IMR-90 (cell line): ENCODE results near the gene RAD51B. TPM values are rescaled to one million over a fixed set of nuclear protein-coding genes. Genes with fewer than 3 reads are reported as not detected.

Experiments used
- ATAC-seq: fragments of 200-7000 bp; cut with Tn5 transposase; 2 replicates; pipeline ENCODE4 v1.9.1; 2020; ENCODE audit warnings: low read depth, mild to moderate bottlenecking, moderate library complexity
- BruUV-seq: library from RNA; stranded (reverse); fragments of 400-500 nt; replicated peaks from 2 replicates; lab custom pipeline; 2021; lab: Mats Ljungman, UMichigan
- CTCF ChIA-PET: fragments of 300-600 bp; formaldehyde crosslinking; extraction: SDS; loops from one replicate; lab custom pipeline; 2021; ENCODE audit warnings: antibody characterized with exemption; lab: Yijun Ruan, JAX
- POLR2A ChIA-PET: fragments of 300-600 bp; sonication (Branson Sonifier 250); formaldehyde crosslinking; loops from one replicate; lab custom pipeline; 2022; ENCODE audit warnings: antibody characterized with exemption; ENCODE audit not compliant: unreplicated experiment; lab: Charles Lee
- DNase-seq: peaks from one replicate; pipeline ENCODE4 v3.0.0; 2013
- H2AFZ ChIP-seq: replicated peaks from 2 replicates; pipeline ENCODE3; 2013; ENCODE audit warnings: low read length, mild to moderate bottlenecking; ENCODE audit not compliant: poor library complexity
- H2AK5ac ChIP-seq: 2 replicates; pipeline ENCODE4 v1.6.1; 2013; ENCODE audit warnings: low read depth, low read length, inconsistent platforms
- H2AK9ac ChIP-seq: replicated peaks from 2 replicates; pipeline ENCODE3; 2013; ENCODE audit warnings: mild to moderate bottlenecking, low read depth, low read length, moderate library complexity; ENCODE audit not compliant: poor library complexity
- H2BK120ac ChIP-seq: 2 replicates; pipeline ENCODE4 v1.6.1; 2013; ENCODE audit warnings: low read depth, low read length, inconsistent platforms
- H2BK15ac ChIP-seq: 3 replicates; pipeline ENCODE4 v1.6.1; 2013; ENCODE audit warnings: low read depth, low read length, inconsistent platforms
- H2BK20ac ChIP-seq: 2 replicates; pipeline ENCODE4 v1.6.1; 2013; ENCODE audit warnings: low read depth, mild to moderate bottlenecking, inconsistent platforms, low read length, moderate library complexity
- H2BK5ac ChIP-seq: 2 replicates; pipeline ENCODE4 v1.6.1; 2013; ENCODE audit warnings: mild to moderate bottlenecking, low read depth, low read length, inconsistent platforms; ENCODE audit not compliant: poor library complexity, severe bottlenecking
- H3K14ac ChIP-seq: replicated peaks from 2 replicates; pipeline ENCODE4 v1.6.1; 2013; ENCODE audit warnings: low read depth, low read length, inconsistent platforms
- H3K18ac ChIP-seq: 2 replicates; pipeline ENCODE4 v1.6.1; 2013; ENCODE audit warnings: low read depth, low read length, control low read depth
- H3K23ac ChIP-seq: 2 replicates; pipeline ENCODE4 v1.6.1; 2013; ENCODE audit warnings: low read depth, low read length, inconsistent platforms
- H3K27ac ChIP-seq: 2 replicates; pipeline ENCODE4 v1.5.1; 2013; ENCODE audit warnings: mild to moderate bottlenecking, control low read depth, low read length; ENCODE audit not compliant: insufficient read depth
- H3K27me3 ChIP-seq: 2 replicates; pipeline ENCODE4 v1.6.1; 2013; ENCODE audit warnings: low read length; ENCODE audit not compliant: control insufficient read depth, insufficient read depth
- H3K36me3 ChIP-seq: 2 replicates; pipeline ENCODE4 v1.6.1; 2013; ENCODE audit warnings: low read length, mixed read lengths; ENCODE audit not compliant: control insufficient read depth, insufficient read depth
- H3K4ac ChIP-seq: 2 replicates; pipeline ENCODE4 v1.6.1; 2013; ENCODE audit warnings: low read depth, low read length, inconsistent platforms
- H3K4me1 ChIP-seq: 2 replicates; pipeline ENCODE4 v1.6.1; 2013; ENCODE audit warnings: low read length, mixed read lengths; ENCODE audit not compliant: control insufficient read depth, insufficient read depth
- H3K4me2 ChIP-seq: 2 replicates; pipeline ENCODE4 v1.6.1; 2013; ENCODE audit warnings: low read depth, mild to moderate bottlenecking, control low read depth, low read length, moderate library complexity
- H3K4me3 ChIP-seq: 2 replicates; pipeline ENCODE4 v1.5.1; 2013; ENCODE audit warnings: low read depth, mild to moderate bottlenecking, control low read depth, low read length, moderate library complexity; ENCODE audit not compliant: insufficient read depth
- H3K56ac ChIP-seq: 2 replicates; pipeline ENCODE4 v1.6.1; 2013; ENCODE audit warnings: low read length, inconsistent platforms; ENCODE audit not compliant: insufficient read depth; ENCODE audit errors: extremely low read depth
- H3K79me1 ChIP-seq, 2 experiments: 2 replicates each; pipeline ENCODE4 v1.6.1; 2013; ENCODE audit warnings: low read length in 2 of 2, inconsistent platforms in 1 of 2, low read depth in 1 of 2
- H3K9ac ChIP-seq: 2 replicates; pipeline ENCODE4 v1.6.1; 2013; ENCODE audit warnings: low read depth, low read length, control low read depth
- H3K9me1 ChIP-seq: 2 replicates; pipeline ENCODE4 v1.6.1; 2013; ENCODE audit warnings: low read length, inconsistent platforms; ENCODE audit not compliant: insufficient read depth
- H3K9me3 ChIP-seq: 2 replicates; pipeline ENCODE4 v1.6.1; 2013; ENCODE audit warnings: low read length; ENCODE audit not compliant: control insufficient read depth, insufficient read depth
- H4K20me1 ChIP-seq: 2 replicates; pipeline ENCODE4 v1.6.1; 2013; ENCODE audit warnings: low read length, inconsistent platforms; ENCODE audit not compliant: insufficient read depth
- H4K5ac ChIP-seq: 2 replicates; pipeline ENCODE4 v1.6.1; 2013; ENCODE audit warnings: mild to moderate bottlenecking, low read depth, low read length, control low read depth
- H4K8ac ChIP-seq, 2 experiments: 2 replicates each; pipeline ENCODE4 v1.6.1; 2013; ENCODE audit warnings: low read depth in 2 of 2, low read length in 2 of 2, control low read depth in 1 of 2, inconsistent platforms in 1 of 2
- H4K91ac ChIP-seq: 2 replicates; pipeline ENCODE4 v1.6.1; 2013; ENCODE audit warnings: low read depth, low read length, inconsistent platforms; ENCODE audit not compliant: insufficient read depth
- CHD1 ChIP-seq: IDR thresholded peaks from 2 replicates; pipeline ENCODE4 v1.6.1; 2012; ENCODE audit warnings: low read depth, low read length, improper control_type of control experiment
- RAD21 ChIP-seq: IDR thresholded peaks from 2 replicates; pipeline ENCODE4 v1.6.1; 2012; ENCODE audit warnings: low read length, improper control_type of control experiment
- WGBS, 2 experiments: methylation state at CpG; one replicate each; pipeline versions ENCODE4 v1.1.5 to v1.1.7; 2013; ENCODE audit warnings: missing lambda C conversion rate in 2 of 2; ENCODE audit not compliant: insufficient read length in 1 of 2; ENCODE audit errors: extremely low coverage in 2 of 2; 5-methylcytosine and 5-hydroxymethylcytosine counted together
- dilution Hi-C: fragments of 300-500 bp; cut with HindIII; formaldehyde crosslinking; loops from one replicate; pipeline ENCODE4 v1.14.3; 2018; ENCODE audit warnings: low sequenced_read_pairs; ENCODE audit not compliant: unreplicated experiment
- in situ Hi-C: fragments of 300-500 bp; cut with MboI; formaldehyde crosslinking; loops from 3 replicates; pipeline ENCODE4 v1.14.3; 2019; ENCODE audit warnings: low sequenced_read_pairs, inconsistent platforms, mixed read lengths
- intact Hi-C: fragments of 100-400 bp; cut with micrococcal nuclease; formaldehyde crosslinking; loops from 2 replicates; pipeline ENCODE4 v1.10.0; 2022
- polyA plus RNA-seq, 3 experiments: library from polyadenylated mRNA; depleted of rRNA; stranded (reverse); fragments of >200 nt; gene quantifications; 2 replicates each; pipeline ENCODE4 v1.2.3, GENCODE V29; 2012; ENCODE audit warnings: low replicate concordance in 1 of 3
- total RNA-seq: library from RNA; depleted of rRNA; stranded (reverse); fragments of >200 nt; gene quantifications from 2 replicates; pipeline ENCODE4 v1.2.3, GENCODE V29; 2012
- TF ChIP-seq, protein P1 (sequence below): fragments of 150-350 bp; IDR thresholded peaks from 2 replicates; pipeline ENCODE4 v1.6.1; 2016; ENCODE audit warnings: low read depth, mild to moderate bottlenecking, low read length, moderate library complexity, borderline replicate concordance

RAD51B gene
- total and polyA plus RNA-seq, 2 of the 4 experiments (the other 2 are of a cell fraction), result 5.1 to 18.8 TPM

DNA sequence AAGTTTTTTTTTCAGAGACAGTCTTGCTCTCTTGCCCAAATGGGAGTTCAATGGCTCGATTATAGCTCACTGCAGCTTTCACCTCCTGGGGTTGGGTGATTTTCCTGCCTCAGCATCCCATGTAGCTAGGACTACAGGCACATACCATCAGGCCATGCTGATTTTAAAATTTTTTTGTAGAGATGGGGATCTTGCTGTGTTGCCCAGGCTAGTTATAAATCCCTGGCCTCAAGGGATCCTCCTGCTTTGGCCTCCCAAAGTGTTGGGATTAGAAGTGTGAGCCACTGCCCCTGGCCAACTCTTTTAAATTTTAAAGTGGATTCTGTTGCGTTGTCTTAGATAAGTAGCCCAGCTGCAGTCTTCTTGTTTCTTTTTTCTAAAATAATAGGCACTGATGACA, 115.8 kb downstream of the RAD51B start:
- Histone ChIP-seq H2BK120ac (no peak overlapping the region), H2AK9ac (no peak overlapping the region), H2BK20ac (peak overlapping the region; percentile 55; the same call in 1 of the 2 replicates), H3K4ac (no peak overlapping the region; the same call in 1 of the 2 replicates), H3K56ac (no peak overlapping the region), H3K4me3 (no peak overlapping the region), H3K9ac (no peak overlapping the region), H3K14ac (no peak overlapping the region), H4K5ac (no peak overlapping the region; the same call in 1 of the 2 replicates), H4K8ac (no peak overlapping the region), H2BK5ac (no peak overlapping the region), H2AK5ac (no peak overlapping the region), H3K36me3 (no peaks in the 10 kb centered on the region), H3K4me2 (no peak overlapping the region), H3K27me3 (no peaks in the 10 kb centered on the region), H3K27ac (no peak overlapping the region), H3K79me1 (peaks cover 0 to 3% of the 10 kb centered on the region in 2 experiments; a peak in 2 of 4 replicates), H3K9me1 (no peaks in the 10 kb centered on the region), H3K9me3 (no peaks in the 10 kb centered on the region), H2AFZ (no peak overlapping the region), H2BK15ac (no peak overlapping the region), H3K23ac (no peak overlapping the region), H3K4me1 (peaks cover 4% of the 10 kb centered on the region), H4K20me1 (no peaks in the 10 kb centered on the region), H4K91ac (no peak overlapping the region), H3K18ac (no peak overlapping the region; the same call in 1 of the 2 replicates)
- BruUV-seq, result no TSS peak
- in situ Hi-C loops (no loop called here), dilution Hi-C loops (no loop called here), intact Hi-C loops (no loop called here)
- no peak for TF ChIP-seq RAD21
- TF ChIP-seq CHD1, result no peak
- TF ChIP-seq, protein P1, sequence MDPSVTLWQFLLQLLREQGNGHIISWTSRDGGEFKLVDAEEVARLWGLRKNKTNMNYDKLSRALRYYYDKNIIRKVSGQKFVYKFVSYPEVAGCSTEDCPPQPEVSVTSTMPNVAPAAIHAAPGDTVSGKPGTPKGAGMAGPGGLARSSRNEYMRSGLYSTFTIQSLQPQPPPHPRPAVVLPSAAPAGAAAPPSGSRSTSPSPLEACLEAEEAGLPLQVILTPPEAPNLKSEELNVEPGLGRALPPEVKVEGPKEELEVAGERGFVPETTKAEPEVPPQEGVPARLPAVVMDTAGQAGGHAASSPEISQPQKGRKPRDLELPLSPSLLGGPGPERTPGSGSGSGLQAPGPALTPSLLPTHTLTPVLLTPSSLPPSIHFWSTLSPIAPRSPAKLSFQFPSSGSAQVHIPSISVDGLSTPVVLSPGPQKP, result no peak
- ATAC-seq, result no peak
- ChIA-PET CTCF (interaction anchor here (1.4 kb wide), 1 partner anchor 600 kb away, joined by 3 read pairs; no protein-coding TSS in a partner anchor), POLR2A (no interaction called here)
- no peak for DNase-seq
- WGBS, 2 experiments, result no CpG with 5 or more reads among the region's 2 CpGs
